Suprapubic skin (tissue), 4 donors: ENCODE data around the gene LRFN4.

Source experiments
- EP300 ChIP-seq: sonication (generic); formaldehyde crosslinking; IDR thresholded peaks from one replicate; pipeline ENCODE4 v1.6.1; 2017; ENCODE audit warnings: antibody characterized with exemption
- POLR2A ChIP-seq, 2 donors: fragments of 450-650 bp; IDR thresholded peaks; one replicate each; pipeline ENCODE4 v1.6.1; 2017; ENCODE audit warnings: antibody characterized with exemption in 2 of 2, mild to moderate bottlenecking in 2 of 2, moderate library complexity in 2 of 2
- POLR2AphosphoS5 ChIP-seq, 3 donors: sonication (generic); formaldehyde crosslinking; IDR thresholded peaks; one replicate each; pipeline ENCODE4 v1.6.1; 2017; ENCODE audit warnings: antibody characterized with exemption in 3 of 3
- TF ChIP-seq, protein P1 (sequence below), 2 donors: fragments of 200-600 bp in 1 of 2; fragments of 450-650 bp in 1 of 2; sonication (generic) in 1 of 2; IDR thresholded peaks; one replicate each; pipeline ENCODE4 v1.5.1; 2016 to 2019; ENCODE audit warnings: antibody characterized with exemption in 2 of 2, mild to moderate bottlenecking in 1 of 2, moderate library complexity in 1 of 2

DNA sequence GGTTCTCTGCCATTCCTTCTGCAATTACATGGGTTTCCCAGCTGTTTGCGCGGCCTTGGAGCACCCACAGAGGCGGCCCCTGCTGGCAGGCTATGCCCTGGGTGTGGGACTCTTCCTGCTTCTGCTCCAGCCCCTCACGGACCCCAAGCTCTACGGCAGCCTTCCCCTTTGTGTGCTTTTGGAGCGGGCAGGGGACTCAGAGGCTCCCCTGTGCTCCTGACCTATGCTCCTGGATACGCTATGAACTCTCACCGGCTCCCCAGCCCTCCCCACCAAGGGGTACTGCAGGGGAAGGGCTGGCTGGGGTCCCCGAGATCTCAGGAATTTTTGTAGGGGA lies 11.0 kb upstream of the LRFN4 start:
- TF ChIP-seq POLR2AphosphoS5 (IDR thresholded peaks at IDR 0.05) (no peak), POLR2A (IDR thresholded peaks at IDR 0.05) (no peak), EP300 (no peak)
- TF ChIP-seq, protein P1, sequence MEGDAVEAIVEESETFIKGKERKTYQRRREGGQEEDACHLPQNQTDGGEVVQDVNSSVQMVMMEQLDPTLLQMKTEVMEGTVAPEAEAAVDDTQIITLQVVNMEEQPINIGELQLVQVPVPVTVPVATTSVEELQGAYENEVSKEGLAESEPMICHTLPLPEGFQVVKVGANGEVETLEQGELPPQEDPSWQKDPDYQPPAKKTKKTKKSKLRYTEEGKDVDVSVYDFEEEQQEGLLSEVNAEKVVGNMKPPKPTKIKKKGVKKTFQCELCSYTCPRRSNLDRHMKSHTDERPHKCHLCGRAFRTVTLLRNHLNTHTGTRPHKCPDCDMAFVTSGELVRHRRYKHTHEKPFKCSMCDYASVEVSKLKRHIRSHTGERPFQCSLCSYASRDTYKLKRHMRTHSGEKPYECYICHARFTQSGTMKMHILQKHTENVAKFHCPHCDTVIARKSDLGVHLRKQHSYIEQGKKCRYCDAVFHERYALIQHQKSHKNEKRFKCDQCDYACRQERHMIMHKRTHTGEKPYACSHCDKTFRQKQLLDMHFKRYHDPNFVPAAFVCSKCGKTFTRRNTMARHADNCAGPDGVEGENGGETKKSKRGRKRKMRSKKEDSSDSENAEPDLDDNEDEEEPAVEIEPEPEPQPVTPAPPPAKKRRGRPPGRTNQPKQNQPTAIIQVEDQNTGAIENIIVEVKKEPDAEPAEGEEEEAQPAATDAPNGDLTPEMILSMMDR (IDR thresholded peaks at IDR 0.05): no peak
